ENCODE results near the gene ITPR2.

Gene ITPR2

GRCh38 chr12:26821212-26821701 is 11.7 kb downstream of the ITPR2 start:
- DNase-seq (ENCODE audit: low spot score), result peak; percentile 50

DNA sequence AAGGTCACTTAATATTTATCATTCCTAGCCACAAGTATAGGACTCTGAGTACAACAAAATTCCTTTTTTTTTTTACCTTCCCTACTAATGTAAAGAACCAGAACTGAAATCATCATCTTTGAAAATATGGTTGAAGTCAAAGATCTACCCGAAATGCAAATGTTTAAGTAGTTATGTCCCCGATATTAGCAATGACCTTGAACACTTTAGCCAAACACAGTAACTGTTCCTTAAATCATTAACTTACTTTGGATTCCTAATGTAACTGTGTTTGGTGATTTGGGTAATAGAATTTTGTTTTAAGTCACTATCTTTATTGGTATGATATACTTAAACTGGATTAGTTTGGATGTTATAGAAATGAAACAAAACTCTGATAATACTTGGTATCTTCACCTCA is 14.4 kb downstream of the ITPR2 start:
- no peak for DNase-seq (ENCODE audit: low spot score)

- DNase-seq (ENCODE audit: low spot score), result no peak
Measured at GRCh38 chr12:26818201-26818600, 14.8 kb downstream of the ITPR2 start.

- DNase-seq (ENCODE audit: low spot score), result no peak
Measured at GRCh38 chr12:26817183-26817591, 15.8 kb downstream of the ITPR2 start.

DNA sequence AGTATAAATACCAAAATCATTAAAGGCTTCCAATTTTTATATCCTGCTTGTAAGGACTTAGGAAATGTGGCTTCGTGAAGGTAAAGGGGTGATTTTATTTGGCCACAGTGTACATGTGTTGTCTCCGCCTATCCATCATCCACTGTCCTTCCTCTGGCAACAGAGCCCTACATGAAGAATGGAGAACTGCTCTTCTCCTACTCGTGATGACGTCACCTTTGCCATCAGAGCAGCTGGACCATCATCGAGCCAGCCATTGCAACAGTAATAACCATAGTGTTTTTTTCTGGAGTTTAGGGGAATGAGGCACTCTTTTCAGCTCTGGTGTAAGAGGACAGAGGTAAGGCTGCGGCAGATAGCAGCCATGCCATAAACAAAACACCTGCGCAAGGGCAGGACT is 19.2 kb downstream of the ITPR2 start:
- DNase-seq (ENCODE audit: low spot score), result no peak

GRCh38 chr12:26810330-26810729 is 22.7 kb downstream of the ITPR2 start:
- DNase-seq (ENCODE audit: low spot score), result peak; percentile 88

GRCh38 chr12:26809611-26810285 is 23.2 kb downstream of the ITPR2 start:
- no peak for DNase-seq (ENCODE audit: low spot score)

DNA sequence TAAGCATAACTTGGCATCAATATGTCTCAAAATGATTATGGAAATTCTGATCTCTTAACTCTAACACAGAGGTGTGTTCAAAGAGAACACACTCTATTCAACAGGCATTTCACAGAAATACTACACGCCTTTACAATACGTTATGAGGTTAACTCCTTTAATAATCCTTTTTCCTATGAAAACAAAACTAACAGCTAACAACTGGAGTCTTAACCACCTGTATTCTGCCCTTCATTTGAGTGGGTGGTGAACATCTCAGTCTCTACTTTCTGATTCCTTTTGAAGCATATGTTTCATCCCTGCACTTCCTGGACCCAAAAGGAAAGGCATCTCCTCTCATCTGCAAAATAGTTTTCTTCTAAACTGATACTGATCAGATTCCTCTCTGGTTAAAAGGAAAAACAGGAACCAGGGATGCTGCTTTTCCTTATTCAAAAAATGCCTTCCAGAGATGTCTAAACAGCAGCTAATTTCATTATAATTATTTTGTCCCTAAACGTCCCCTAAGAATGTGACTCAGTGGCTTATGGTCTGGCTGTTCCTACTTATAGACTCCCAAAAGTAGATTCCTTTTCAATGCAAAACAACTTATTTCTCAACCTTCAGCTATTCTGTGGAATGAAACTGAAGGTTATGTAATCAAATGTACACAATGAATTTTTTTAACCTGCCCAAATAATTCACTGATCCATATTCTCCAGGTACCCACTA is 24.1 kb downstream of the ITPR2 start:
- no peak for DNase-seq (ENCODE audit: low spot score)

- DNase-seq (ENCODE audit: low spot score), result no peak
Measured at GRCh38 chr12:26807292-26807691, 25.7 kb downstream of the ITPR2 start.

DNA sequence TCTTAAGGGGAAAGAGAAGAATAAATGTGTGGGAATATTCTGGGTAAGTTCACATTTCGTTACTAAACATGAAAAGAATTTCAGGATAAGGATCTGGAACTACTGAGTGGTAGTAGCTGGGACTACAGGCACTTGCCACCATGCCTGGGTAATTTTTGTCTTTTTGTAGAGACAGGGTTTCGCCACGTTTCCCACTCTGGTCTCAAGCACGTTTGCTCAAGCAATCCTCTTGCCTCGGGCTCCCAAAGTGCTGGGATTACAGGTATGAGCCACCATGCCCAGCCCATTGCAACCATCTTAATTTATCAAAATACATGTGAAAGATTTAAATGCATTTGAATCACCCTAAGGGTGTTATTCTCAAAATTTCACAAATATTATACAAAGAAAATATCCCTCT is 26.4 kb downstream of the ITPR2 start:
- no peak for DNase-seq (ENCODE audit: low spot score)

GRCh38 chr12:26805401-26805971 is 27.5 kb downstream of the ITPR2 start:
- no peak for DNase-seq (ENCODE audit: low spot score)

- no peak for DNase-seq (ENCODE audit: low spot score)
Measured at GRCh38 chr12:26803552-26803951, 29.4 kb downstream of the ITPR2 start.

GRCh38 chr12:26801486-26801885 is 31.5 kb downstream of the ITPR2 start:
- DNase-seq (ENCODE audit: low spot score), result no peak

DNA sequence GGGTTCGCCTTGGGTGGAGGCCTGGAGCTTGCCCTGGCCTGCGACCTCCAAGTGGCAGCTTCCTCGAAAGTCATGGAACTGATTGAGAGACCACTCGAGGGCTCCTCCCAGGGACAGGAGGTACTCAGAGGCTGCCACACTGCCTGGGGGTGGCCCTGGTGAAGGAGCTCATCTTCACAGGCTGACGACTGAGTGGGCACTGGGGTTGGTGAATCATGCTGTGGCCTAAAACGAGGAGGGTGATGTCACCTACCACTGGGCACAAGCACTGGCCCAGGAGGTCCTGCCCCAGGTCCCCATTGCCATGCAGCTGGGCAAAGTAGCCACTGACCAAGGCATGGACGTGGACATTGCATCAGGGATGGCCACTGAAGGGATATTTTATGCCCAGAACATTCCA is 32.1 kb downstream of the ITPR2 start:
- DNase-seq (ENCODE audit: low spot score), result no peak

DNA sequence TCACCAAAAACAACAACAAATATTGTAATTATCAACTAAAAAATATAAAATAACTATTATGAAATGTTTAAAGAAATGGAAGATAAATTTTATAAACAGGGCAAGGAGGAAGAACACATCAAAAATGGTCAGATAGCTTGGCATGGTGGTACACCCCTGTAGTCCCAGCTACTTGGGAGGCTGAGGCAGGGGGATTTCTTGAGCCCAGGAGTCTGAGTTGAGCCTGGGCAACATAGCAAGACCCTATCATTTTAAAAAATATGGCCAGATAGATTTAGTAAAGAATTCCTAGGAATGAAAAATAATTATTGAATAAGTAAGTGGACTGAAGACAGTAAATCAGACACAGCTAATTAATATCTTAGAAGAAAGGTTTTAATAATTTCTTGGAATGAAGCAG is 32.6 kb downstream of the ITPR2 start:
- DNase-seq (ENCODE audit: low spot score), result no peak

GRCh38 chr12:26799741-26800140 is 33.3 kb downstream of the ITPR2 start:
- no peak for DNase-seq (ENCODE audit: low spot score)

DNA sequence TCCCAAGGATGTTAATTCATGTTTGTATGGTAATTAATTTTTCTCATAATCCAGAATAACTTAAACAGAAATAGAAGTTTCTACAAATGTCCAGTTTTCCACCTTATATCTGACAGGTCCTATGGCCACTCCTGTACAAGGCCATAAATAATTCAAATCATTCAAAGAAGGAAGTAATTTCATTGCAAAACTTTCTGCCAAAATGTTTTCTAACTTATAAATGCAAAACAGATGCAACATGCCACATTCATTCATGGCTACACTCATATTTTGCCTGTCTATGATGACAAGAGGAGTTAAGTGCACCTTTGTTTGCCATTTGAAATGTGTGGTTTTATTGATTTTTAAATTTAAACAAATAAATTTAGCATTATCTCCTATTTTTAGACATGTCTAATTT is 34.4 kb downstream of the ITPR2 start:
- no peak for DNase-seq (ENCODE audit: low spot score)

- no peak for DNase-seq (ENCODE audit: low spot score)
Measured at GRCh38 chr12:26798023-26798422, 35.0 kb downstream of the ITPR2 start.

GRCh38 chr12:26795910-26796309 is 37.1 kb downstream of the ITPR2 start:
- DNase-seq (ENCODE audit: low spot score), result no peak

- DNase-seq (ENCODE audit: low spot score), result no peak
Measured at GRCh38 chr12:26791301-26791791, 41.6 kb downstream of the ITPR2 start.

DNA sequence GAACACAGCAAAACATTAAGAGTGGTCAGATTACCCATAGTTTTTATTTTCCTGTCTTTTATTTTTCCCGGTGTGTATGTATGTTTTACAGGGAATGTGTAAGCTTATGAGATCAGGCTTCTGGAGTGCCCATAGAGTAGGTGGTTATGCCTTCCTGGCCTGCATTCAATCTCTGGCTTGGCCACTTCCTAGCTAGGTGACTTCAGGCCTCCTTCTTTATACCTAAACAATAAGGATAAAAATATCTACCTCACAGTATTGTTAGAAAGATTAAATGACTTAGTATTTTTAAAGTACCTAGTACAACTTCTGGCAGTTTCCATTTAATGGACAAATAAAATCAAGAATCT is 42.4 kb downstream of the ITPR2 start:
- DNase-seq (ENCODE audit: low spot score), result no peak

DNA sequence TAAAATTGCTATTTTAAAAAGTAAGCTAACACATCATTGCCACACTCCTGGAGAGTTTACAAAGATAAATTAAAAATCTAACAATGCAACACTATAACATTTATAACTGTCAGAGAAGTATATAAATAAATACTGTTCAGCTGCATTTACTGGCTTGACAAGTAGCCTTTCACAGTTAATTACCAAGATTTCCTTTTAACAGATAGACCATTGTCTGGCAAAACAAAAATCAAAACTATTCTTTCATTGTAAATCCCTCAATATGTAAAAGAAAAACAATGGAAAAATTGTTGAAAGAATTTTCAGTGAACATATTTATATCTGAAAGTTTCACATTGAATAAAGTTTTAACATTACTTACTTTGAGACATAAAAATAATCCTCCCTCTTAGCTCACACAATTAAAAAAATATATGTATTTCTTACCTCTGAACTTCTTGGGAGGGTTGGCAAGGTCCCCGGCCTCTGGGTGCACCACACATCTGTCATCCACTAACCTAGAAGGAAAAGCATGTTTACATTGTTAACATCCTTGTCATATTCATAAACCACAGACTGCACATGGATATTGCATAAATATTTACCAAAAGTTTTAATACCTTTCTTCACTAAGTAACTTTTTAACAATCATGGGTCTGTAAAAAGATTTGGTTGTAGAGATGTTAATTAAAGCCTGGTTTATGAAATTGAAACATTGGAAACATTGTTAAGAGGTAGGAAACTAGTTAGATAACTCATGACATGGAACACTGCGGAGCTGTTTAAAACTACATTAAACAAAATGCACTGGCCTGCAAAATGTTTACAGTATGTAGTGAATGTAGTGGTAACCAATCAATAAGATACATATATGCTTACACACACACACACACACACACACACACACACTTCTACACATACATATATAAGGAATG is 43.0 kb downstream of the ITPR2 start:
- DNase-seq (ENCODE audit: low spot score), result no peak

Measured in Ammon's horn (tissue), 1 donor.